ENCODE results near the gene STXBP5. TPM values are rescaled to one million over a fixed set of nuclear protein-coding genes. Genes with fewer than 3 reads are reported as not detected.

Gene STXBP5
- polyA plus RNA-seq, 1 donor (not counting 4 experiments of a cell fraction or from before 2014, with no cell fraction given): 19.4 TPM

GRCh38 chr6:147337921-147338320 lies 133.7 kb downstream of the STXBP5 start:
- Histone ChIP-seq H4K20me1 (ENCODE audit: control insufficient read depth, extremely low read depth, insufficient read depth, low read length) (no peaks in the 10 kb centered on the region), H3K79me2 (ENCODE audit: control insufficient read depth, insufficient read depth, low read length) (no peaks in the 10 kb centered on the region), H3K27ac (ENCODE audit: control insufficient read depth, insufficient read depth, low read length) (no peak overlapping the region), H3K4me3 (ENCODE audit: control insufficient read depth in 2 of 3, extremely low read depth in 1 of 3, insufficient read depth in 2 of 3, low read depth in 1 of 3, low read length in 3 of 3) (no peak overlapping the region), H3K36me3 (ENCODE audit: control insufficient read depth in 2 of 2, extremely low read depth in 1 of 2, insufficient read depth in 2 of 2, low read length in 2 of 2) (no peaks in the 10 kb centered on the region), H2AFZ (ENCODE audit: control insufficient read depth, low read length) (no peak overlapping the region), H3K4me1 (ENCODE audit: control insufficient read depth, extremely low read depth, insufficient read depth, low read length) (no peaks in the 10 kb centered on the region), H3K4me2 (ENCODE audit: control insufficient read depth, extremely low read depth, insufficient read depth, low read depth, low read length) (no peak overlapping the region), H3K27me3 (ENCODE audit: control insufficient read depth, extremely low read depth, insufficient read depth, low read length) (no peaks in the 10 kb centered on the region), H3K9me1 (ENCODE audit: control insufficient read depth, extremely low read depth, insufficient read depth, low read length) (no peaks in the 10 kb centered on the region), H3K9ac (ENCODE audit: control insufficient read depth, extremely low read depth, insufficient read depth, low read length) (no peak overlapping the region), H3K9me3 (ENCODE audit: control insufficient read depth, low read depth, low read length) (no peaks in the 10 kb centered on the region)
- FAIRE-seq (no peak), DNase-seq (ENCODE audit: low read depth, low spot score) (no peak)
- TF ChIP-seq EZH2 (IDR thresholded peaks at IDR 0.05; ENCODE audit: low read length) (no peak), CTCF (optimal IDR thresholded peaks at IDR 0.05 in 1 of 3, IDR thresholded peaks at IDR 0.05 in 1 of 3, conservative IDR thresholded peaks at IDR 0.05 in 1 of 3; ENCODE audit: extremely low read depth in 1 of 3, insufficient read depth in 2 of 3, low read length in 3 of 3) (no peak)
- dilution Hi-C loops (cut with MboI; ENCODE audit: extremely low pct_ligation_motif_present, low sequenced_read_pairs): no loop called here

GRCh38 chr6:147341486-147341885 lies 137.3 kb downstream of the STXBP5 start:
- DNase-seq (ENCODE audit: low read depth, low spot score) (no peak), FAIRE-seq (no peak)
- no peak overlapping the region for H3K4me3 ChIP-seq (ENCODE audit: control insufficient read depth in 2 of 3, extremely low read depth in 1 of 3, insufficient read depth in 2 of 3, low read depth in 1 of 3, low read length in 3 of 3)
- H3K36me3 ChIP-seq (ENCODE audit: control insufficient read depth in 2 of 2, extremely low read depth in 1 of 2, insufficient read depth in 2 of 2, low read length in 2 of 2): peaks cover 0 to 1% of the 10 kb centered on the region in 2 experiments
- H3K9me1 ChIP-seq (ENCODE audit: control insufficient read depth, extremely low read depth, insufficient read depth, low read length): no peaks in the 10 kb centered on the region
- H3K9me3 ChIP-seq (ENCODE audit: control insufficient read depth, low read depth, low read length): no peaks in the 10 kb centered on the region
- no peaks in the 10 kb centered on the region for H3K27me3 ChIP-seq (ENCODE audit: control insufficient read depth, extremely low read depth, insufficient read depth, low read length)
- H2AFZ ChIP-seq (ENCODE audit: control insufficient read depth, low read length): no peak overlapping the region
- H3K4me1 ChIP-seq (ENCODE audit: control insufficient read depth, extremely low read depth, insufficient read depth, low read length): no peaks in the 10 kb centered on the region
- no peaks in the 10 kb centered on the region for H4K20me1 ChIP-seq (ENCODE audit: control insufficient read depth, extremely low read depth, insufficient read depth, low read length)
- dilution Hi-C loops (cut with MboI; ENCODE audit: extremely low pct_ligation_motif_present, low sequenced_read_pairs): no loop called here
- H3K79me2 ChIP-seq (ENCODE audit: control insufficient read depth, insufficient read depth, low read length): no peaks in the 10 kb centered on the region
- no peak overlapping the region for H3K27ac ChIP-seq (ENCODE audit: control insufficient read depth, insufficient read depth, low read length)
- no peak overlapping the region for H3K9ac ChIP-seq (ENCODE audit: control insufficient read depth, extremely low read depth, insufficient read depth, low read length)
- TF ChIP-seq EZH2 (IDR thresholded peaks at IDR 0.05; ENCODE audit: low read length): no peak
- no peak for TF ChIP-seq CTCF (optimal IDR thresholded peaks at IDR 0.05 in 1 of 3, IDR thresholded peaks at IDR 0.05 in 1 of 3, conservative IDR thresholded peaks at IDR 0.05 in 1 of 3; ENCODE audit: extremely low read depth in 1 of 3, insufficient read depth in 2 of 3, low read length in 3 of 3)
- no peak overlapping the region for H3K4me2 ChIP-seq (ENCODE audit: control insufficient read depth, extremely low read depth, insufficient read depth, low read depth, low read length)
